Activated T-cell treated with anti-CD3 and anti-CD28 coated beads, Interleukin-2, amount 50 U/mL, for 72 hours (primary cell): Measurements from ENCODE around the gene CPEB1. TPM values are rescaled to one million over a fixed set of nuclear protein-coding genes. Genes with fewer than 3 reads are reported as not detected.

Experiments
- ATAC-seq, 2 donors: fragments of 150-1000 bp; cut with Tn5 transposase; replicated peaks in 1 of 2; 2 replicates each; pipeline ENCODE4 v1.10.0; 2021; ENCODE audit warnings: moderate library complexity in 2 of 2, mild to moderate bottlenecking in 1 of 2
- DNase-seq, 2 donors: peaks; one replicate each; pipeline ENCODE4 v3.0.0; 2021 to 2022; ENCODE audit warnings: mixed read lengths in 1 of 2
- H3K27ac Mint-ChIP-seq: one replicate; pipeline ENCODE4 v1.8.0; 2022; ENCODE audit warnings: mild to moderate bottlenecking, moderate library complexity, mixed read lengths
- H3K27me3 Mint-ChIP-seq: one replicate; pipeline ENCODE4 v1.8.0; 2022; ENCODE audit warnings: low read depth, mixed read lengths
- H3K36me3 Mint-ChIP-seq, 2 donors: one replicate each; pipeline ENCODE4 v1.8.0; 2022; ENCODE audit warnings: mixed read lengths in 2 of 2, mild to moderate bottlenecking in 1 of 2; ENCODE audit not compliant: insufficient read depth in 2 of 2
- H3K4me1 Mint-ChIP-seq: one replicate; pipeline ENCODE4 v1.8.0; 2022; ENCODE audit warnings: low read depth, mixed read lengths
- H3K4me3 Mint-ChIP-seq, 2 donors: one replicate each; pipeline ENCODE4 v1.8.0; 2022; ENCODE audit warnings: mild to moderate bottlenecking in 2 of 2, mixed read lengths in 2 of 2, moderate library complexity in 2 of 2
- H3K9me3 Mint-ChIP-seq, 2 donors: one replicate each; pipeline ENCODE4 v1.8.0; 2022; ENCODE audit warnings: mixed read lengths in 2 of 2
- total RNA-seq, 2 donors: library from RNA; stranded (reverse); gene quantifications; one replicate each; pipeline ENCODE4 v1.2.3, GENCODE V29; 2022

CPEB1 gene
- total RNA-seq, 2 donors from 2014 or later = 0.48 to 1.1 TPM

DNA sequence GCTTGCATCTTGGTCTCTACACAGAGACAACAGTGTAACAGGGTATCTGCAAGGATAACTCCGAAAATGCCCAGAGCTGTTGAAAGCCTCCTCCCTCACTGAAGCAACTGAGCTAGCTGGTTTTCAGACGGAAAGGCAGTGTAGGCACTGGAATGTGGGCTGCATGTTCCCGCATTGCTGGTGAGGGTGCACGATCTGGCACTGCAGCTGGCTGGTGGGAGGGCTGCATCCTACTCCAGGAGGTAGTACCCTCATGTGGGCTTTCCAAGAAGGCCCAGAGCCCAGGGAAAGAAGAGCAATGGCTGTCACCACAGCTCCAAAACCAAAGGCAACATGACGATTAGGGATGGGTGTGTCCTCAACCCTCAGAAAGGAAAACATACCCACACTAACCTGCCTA, 78.2 kb downstream of the CPEB1 start:
- Mint-ChIP-seq H3K36me3 (no peaks in the 10 kb centered on the region), H3K4me1 (no peaks in the 10 kb centered on the region), H3K4me3 (no peak overlapping the region)

DNA sequence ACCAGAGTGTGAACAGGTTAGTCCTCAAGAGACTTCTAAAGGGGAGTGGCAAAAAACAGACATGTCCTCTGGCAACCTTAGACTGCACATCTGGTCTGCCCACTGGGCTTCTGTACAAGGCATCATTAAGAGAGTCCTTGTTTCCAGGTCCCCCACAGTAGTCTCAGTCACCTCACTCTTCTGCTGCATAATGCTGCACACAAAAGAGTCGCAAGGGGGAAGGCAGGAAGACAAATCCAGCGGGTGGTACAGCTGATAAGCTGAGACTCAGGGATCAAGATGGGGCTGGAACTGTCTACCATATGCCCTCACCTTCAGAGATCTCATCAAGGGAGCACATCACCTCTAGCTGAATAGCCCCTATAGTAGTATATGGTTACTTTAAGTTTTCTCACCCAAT, 79.5 kb downstream of the CPEB1 start:
- H3K36me3 Mint-ChIP-seq = no peaks in the 10 kb centered on the region
- no peak overlapping the region for H3K4me3 Mint-ChIP-seq
- H3K27me3 Mint-ChIP-seq = peaks cover 19% of the 10 kb centered on the region
- H3K27ac Mint-ChIP-seq = no peak overlapping the region
- ATAC-seq (no peak), DNase-seq (no peak)
- no peaks in the 10 kb centered on the region for H3K4me1 Mint-ChIP-seq
- no peaks in the 10 kb centered on the region for H3K9me3 Mint-ChIP-seq

More for the DNA sequence above, 78.2 kb downstream of the CPEB1 start:
- DNase-seq (no peak), ATAC-seq (no peak)
- H3K27me3 Mint-ChIP-seq = peaks cover 28% of the 10 kb centered on the region
- H3K27ac Mint-ChIP-seq = no peak overlapping the region
- H3K9me3 Mint-ChIP-seq = no peaks in the 10 kb centered on the region

DNA sequence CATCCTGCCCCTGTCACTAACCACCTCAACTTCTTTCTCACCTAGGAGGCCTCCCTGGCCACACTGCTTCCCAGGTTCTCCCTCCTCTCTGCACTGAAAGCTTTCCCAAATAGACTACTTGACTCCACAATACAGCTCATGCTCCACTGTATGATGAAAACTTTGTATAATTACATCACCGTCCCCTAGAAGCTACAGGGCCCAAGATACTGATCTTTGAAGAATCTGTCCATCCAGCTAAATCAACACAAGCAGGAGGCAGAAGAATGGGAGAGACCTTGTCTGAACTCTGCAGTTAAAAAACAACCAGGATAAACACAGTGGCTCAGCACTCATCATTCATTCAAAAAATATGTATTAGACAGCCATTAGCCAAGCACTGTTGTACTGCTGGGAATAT, 80.5 kb downstream of the CPEB1 start:
- Mint-ChIP-seq H3K4me3 (no peak overlapping the region), H3K36me3 (no peaks in the 10 kb centered on the region), H3K9me3 (no peaks in the 10 kb centered on the region), H3K27ac (no peak overlapping the region), H3K4me1 (no peaks in the 10 kb centered on the region), H3K27me3 (peaks cover 9% of the 10 kb centered on the region)
- DNase-seq = no peak
- ATAC-seq = no peak

DNA sequence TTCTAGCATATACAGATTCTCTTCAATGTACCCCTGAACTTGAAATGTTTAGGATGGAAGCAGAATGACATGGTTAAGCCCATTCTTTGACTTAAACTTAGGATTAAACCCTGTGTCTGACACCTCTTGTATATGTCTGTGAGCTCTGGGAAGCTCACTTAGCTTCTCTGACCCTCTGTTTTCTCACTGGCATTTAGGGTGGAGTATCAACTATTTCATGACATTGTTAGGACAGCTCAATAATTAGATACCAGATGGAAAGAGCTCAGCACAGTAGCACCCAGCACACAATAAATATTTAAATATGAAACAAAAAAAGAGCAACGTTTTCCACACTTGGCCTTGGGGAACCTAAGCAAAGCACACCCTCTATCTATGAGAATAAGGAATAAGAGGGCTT, 88.7 kb downstream of the CPEB1 start:
- H3K9me3 Mint-ChIP-seq = no peaks in the 10 kb centered on the region
- H3K4me1 Mint-ChIP-seq = no peaks in the 10 kb centered on the region
- H3K27me3 Mint-ChIP-seq = no peaks in the 10 kb centered on the region
- no peaks in the 10 kb centered on the region for H3K36me3 Mint-ChIP-seq
- no peak for ATAC-seq
- H3K4me3 Mint-ChIP-seq = no peak overlapping the region
- H3K27ac Mint-ChIP-seq = no peak overlapping the region
- no peak for DNase-seq

DNA sequence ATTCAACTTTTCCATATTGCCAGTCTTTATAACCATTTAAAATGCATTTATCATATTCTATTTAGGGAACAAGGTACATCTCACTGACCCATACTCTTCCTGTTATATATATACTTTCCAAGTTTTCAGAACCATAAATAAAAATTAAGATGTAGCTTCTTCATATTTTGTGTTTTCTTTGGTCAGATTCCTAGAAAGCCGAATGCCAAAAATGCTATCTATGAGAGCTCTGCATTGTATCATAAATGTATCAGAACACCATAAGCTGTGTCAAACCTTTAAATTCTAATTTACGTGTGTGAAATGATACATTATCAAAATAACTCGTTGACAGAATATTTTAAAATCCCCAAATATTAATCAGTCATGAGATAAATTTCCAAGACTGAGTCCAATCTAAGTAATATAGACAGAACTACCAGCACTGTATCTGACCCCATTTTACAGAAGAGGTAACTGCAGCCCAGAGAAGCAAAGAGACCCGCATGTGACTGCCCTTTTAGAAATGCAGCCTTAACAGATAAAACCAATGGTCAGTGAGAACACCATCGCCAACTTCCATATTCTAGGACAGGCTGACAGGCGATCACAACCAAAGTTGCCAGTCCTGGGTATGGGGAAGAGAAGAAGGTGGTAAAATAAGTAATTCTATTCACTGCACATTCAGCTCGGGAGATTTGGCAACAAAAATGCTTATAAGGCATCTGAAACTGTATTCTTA, 90.7 kb downstream of the CPEB1 start:
- H3K27me3 Mint-ChIP-seq = peaks cover 15% of the 10 kb centered on the region

GRCh38 chr15:82554849-82555248, 92.3 kb downstream of the CPEB1 start:
- no peak overlapping the region for H3K4me3 Mint-ChIP-seq
- H3K4me1 Mint-ChIP-seq = peaks cover 8% of the 10 kb centered on the region
- H3K27me3 Mint-ChIP-seq = peaks cover 25% of the 10 kb centered on the region
- ATAC-seq (no peak), DNase-seq (no peak)
- no peak overlapping the region for H3K27ac Mint-ChIP-seq
- no peaks in the 10 kb centered on the region for H3K9me3 Mint-ChIP-seq
- H3K36me3 Mint-ChIP-seq = no peaks in the 10 kb centered on the region

More for the DNA sequence above, 90.7 kb downstream of the CPEB1 start:
- Mint-ChIP-seq H3K9me3 (no peaks in the 10 kb centered on the region), H3K27ac (no peak overlapping the region), H3K36me3 (no peaks in the 10 kb centered on the region), H3K4me3 (no peak overlapping the region), H3K4me1 (no peaks in the 10 kb centered on the region)
- ATAC-seq = no peak
- no peak for DNase-seq

- peaks cover 26% of the 10 kb centered on the region for H3K27me3 Mint-ChIP-seq
- ATAC-seq (no peak), DNase-seq (no peak)
- H3K4me3 Mint-ChIP-seq = no peak overlapping the region
- no peaks in the 10 kb centered on the region for H3K9me3 Mint-ChIP-seq
- H3K36me3 Mint-ChIP-seq = no peaks in the 10 kb centered on the region
- peaks cover 8% of the 10 kb centered on the region for H3K4me1 Mint-ChIP-seq
- H3K27ac Mint-ChIP-seq = no peak overlapping the region
These were observed 92.8 kb downstream of the CPEB1 start for GRCh38 chr15:82554351-82554750.

- peaks cover 8% of the 10 kb centered on the region for H3K4me1 Mint-ChIP-seq
- H3K9me3 Mint-ChIP-seq = no peaks in the 10 kb centered on the region
- H3K4me3 Mint-ChIP-seq = no peak overlapping the region
- no peaks in the 10 kb centered on the region for H3K36me3 Mint-ChIP-seq
- peaks cover 26% of the 10 kb centered on the region for H3K27me3 Mint-ChIP-seq
- no peak overlapping the region for H3K27ac Mint-ChIP-seq
- ATAC-seq (no peak), DNase-seq (no peak)
These were observed 93.3 kb downstream of the CPEB1 start for GRCh38 chr15:82553846-82554245.

DNA sequence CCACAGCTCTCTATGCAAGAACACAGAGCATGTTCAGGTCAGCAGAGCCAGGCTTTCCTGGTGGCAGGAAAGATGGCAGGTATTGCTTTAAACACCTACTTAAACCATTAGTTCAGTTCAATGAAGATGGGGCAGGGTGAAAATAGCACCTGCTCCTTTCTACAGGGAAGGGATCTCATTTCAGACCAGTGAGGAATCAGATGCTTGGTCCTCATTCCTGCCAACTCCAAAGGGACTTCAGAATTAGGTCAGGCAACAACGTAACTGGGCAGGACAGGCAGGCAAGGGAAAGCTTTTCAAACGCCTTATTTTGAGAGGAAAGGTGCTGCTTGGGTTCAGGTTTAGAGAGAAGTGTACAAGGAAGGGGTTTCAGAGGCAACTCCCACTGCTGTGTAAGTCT, 94.3 kb downstream of the CPEB1 start:
- ATAC-seq (no peak), DNase-seq (no peak)
- Mint-ChIP-seq H3K27ac (no peak overlapping the region), H3K27me3 (peaks cover 26% of the 10 kb centered on the region), H3K36me3 (no peaks in the 10 kb centered on the region), H3K4me3 (no peak overlapping the region), H3K4me1 (peaks cover 14% of the 10 kb centered on the region), H3K9me3 (no peaks in the 10 kb centered on the region)

DNA sequence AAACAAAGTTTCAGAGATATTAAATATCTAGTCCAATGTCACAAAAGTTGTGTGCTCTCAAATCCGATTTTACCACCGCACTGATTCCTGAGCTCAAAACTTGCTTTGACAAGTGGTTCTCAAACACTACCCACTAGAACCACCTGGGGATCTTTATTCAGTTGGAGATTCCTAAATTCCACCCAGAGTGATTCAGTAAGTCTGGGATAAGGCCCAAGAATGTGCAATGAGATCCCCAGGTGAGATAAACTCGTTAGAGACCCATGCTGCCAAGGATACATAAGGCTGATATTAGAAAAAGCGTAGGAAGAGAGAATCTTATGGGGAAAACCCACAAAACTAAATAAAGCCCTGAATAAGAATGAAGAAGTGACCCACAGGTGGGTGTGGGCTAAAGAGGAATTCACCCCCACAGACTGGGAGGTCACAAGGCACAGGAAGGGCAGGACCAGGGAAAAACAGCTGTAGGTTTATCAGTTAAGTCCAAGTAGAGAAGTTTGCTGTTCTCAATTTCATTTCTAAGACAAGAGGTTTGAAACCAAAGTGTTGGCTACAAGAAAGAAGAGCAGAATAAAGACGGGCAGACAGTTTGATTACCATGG, 95.4 kb downstream of the CPEB1 start:
- Mint-ChIP-seq H3K4me3 (no peak overlapping the region), H3K27me3 (peaks cover 26% of the 10 kb centered on the region), H3K27ac (no peak overlapping the region), H3K9me3 (no peaks in the 10 kb centered on the region), H3K36me3 (no peaks in the 10 kb centered on the region), H3K4me1 (peaks cover 14% of the 10 kb centered on the region)
- no peak for ATAC-seq
- no peak for DNase-seq

- Mint-ChIP-seq H3K27ac (no peak overlapping the region), H3K36me3 (no peaks in the 10 kb centered on the region), H3K9me3 (no peaks in the 10 kb centered on the region), H3K4me3 (no peak overlapping the region), H3K4me1 (peaks cover 14% of the 10 kb centered on the region), H3K27me3 (peaks cover 26% of the 10 kb centered on the region)
- ATAC-seq (peak in 1 of 2 donors; percentile 5), DNase-seq (no peak)
These were observed 97.9 kb downstream of the CPEB1 start for GRCh38 chr15:82549199-82549665.

DNA sequence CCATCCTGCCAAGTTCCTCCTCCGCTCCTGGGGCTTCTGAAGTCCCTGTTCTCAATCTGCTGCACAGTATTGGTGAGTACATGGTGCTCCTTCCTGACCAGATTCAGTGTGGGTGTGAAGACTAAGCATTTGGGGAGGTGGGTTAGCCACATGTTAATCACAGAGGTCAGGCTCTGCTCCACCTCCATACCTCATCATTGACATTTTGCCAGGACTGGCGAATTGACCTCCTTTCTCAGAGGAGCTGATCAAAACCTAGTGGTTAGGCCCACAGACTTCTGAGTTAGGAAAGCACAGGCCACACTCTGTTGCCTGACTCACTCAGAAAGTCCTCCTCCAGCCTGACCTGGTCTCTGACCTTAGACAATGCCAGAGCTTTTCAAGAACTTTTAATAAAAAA, 98.5 kb downstream of the CPEB1 start:
- no peaks in the 10 kb centered on the region for H3K36me3 Mint-ChIP-seq
- peaks cover 14% of the 10 kb centered on the region for H3K4me1 Mint-ChIP-seq
- no peak overlapping the region for H3K27ac Mint-ChIP-seq
- ATAC-seq = peak; percentile 87 to 92
- no peaks in the 10 kb centered on the region for H3K9me3 Mint-ChIP-seq
- H3K27me3 Mint-ChIP-seq = peaks cover 26% of the 10 kb centered on the region
- H3K4me3 Mint-ChIP-seq = no peak overlapping the region
- peak; percentile 52 to 62 for DNase-seq

DNA sequence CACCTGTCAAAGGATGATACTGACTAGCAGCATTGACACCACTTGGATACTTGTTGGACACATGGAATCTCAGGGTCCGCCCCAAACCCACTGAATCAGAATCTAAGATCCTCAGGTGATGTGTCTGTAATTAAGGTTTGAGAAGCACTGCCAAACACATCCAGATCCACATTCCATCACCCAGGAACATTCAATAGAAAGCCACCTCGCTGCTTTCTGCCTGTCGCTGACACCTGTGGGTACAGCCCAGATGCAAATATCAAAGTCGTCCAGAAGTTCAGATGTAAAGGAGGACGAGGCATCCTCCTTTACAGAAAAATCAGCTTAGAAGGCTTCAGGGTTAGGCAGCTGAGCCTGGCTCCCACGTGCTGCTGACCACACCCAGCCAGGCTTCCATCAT, 101.7 kb downstream of the CPEB1 start:
- ATAC-seq (no peak), DNase-seq (no peak)
- Mint-ChIP-seq H3K36me3 (no peaks in the 10 kb centered on the region), H3K27me3 (peaks cover 7% of the 10 kb centered on the region), H3K4me3 (no peak overlapping the region), H3K4me1 (peaks cover 17% of the 10 kb centered on the region), H3K27ac (no peak overlapping the region), H3K9me3 (no peaks in the 10 kb centered on the region)

DNA sequence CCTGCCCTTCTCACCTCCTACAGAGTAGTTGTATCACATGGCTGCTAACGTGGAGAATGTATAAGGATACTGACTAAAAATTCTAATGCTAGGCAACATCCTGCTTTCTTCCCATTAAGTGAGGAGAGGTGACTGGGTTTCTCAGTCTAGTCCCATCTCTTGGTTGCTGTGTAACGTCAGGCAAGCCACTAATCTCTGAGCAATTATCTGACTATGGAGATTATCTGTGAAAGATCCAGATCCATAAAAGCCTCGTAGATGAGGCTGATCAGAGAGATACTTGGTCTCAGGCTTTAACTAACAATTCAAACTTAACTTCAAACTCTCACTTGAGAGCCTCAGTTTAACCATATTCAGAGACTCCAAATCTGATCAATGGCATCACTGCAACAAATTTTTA, 102.2 kb downstream of the CPEB1 start:
- H3K27ac Mint-ChIP-seq = no peak overlapping the region
- H3K27me3 Mint-ChIP-seq = peaks cover 3% of the 10 kb centered on the region
- ATAC-seq (no peak), DNase-seq (no peak)
- no peaks in the 10 kb centered on the region for H3K9me3 Mint-ChIP-seq
- H3K36me3 Mint-ChIP-seq = peaks cover 0 to 2% of the 10 kb centered on the region in 2 donors
- no peak overlapping the region for H3K4me3 Mint-ChIP-seq
- H3K4me1 Mint-ChIP-seq = peaks cover 13% of the 10 kb centered on the region
